Measurements from ENCODE around the gene PHKA2. TPM values are rescaled to one million over a fixed set of nuclear protein-coding genes. Genes with fewer than 3 reads are reported as not detected.
"Not testable (repeated sequence)": the region's sequence is repeated elsewhere in the genome, so short reads cannot be mapped to it uniquely, and the experiment has no call there.

Gene PHKA2
- total and polyA plus RNA-seq, 4 donors, result 14.2 to 34.3 (median 22.8) TPM

- DNase-seq (peak; percentile 83 to 85 (median 83)), ATAC-seq (ENCODE audit: insufficient read depth, low FRiP score) (peak; percentile 93)
- Histone ChIP-seq H3K27me3 (ENCODE audit: control insufficient read depth in 3 of 3, insufficient read depth in 3 of 3, low read length in 2 of 3) (peaks cover 2 to 9% (median 8%) of the 10 kb centered on the region in 3 donors), H3K4me3 (peak overlapping the region; percentile 45), H3K36me3 (ENCODE audit: control insufficient read depth in 4 of 4, insufficient read depth in 4 of 4, low read length in 4 of 4) (peaks cover 0 to 2% (median 0%) of the 10 kb centered on the region in 4 donors), H3K27ac (ENCODE audit: low read depth in 1 of 2, low read length in 1 of 2) (peak overlapping the region; percentile 90 to 98), H3K9me3 (ENCODE audit: control insufficient read depth in 4 of 4, insufficient read depth in 3 of 4, low read length in 3 of 4) (no peaks in the 10 kb centered on the region), H3K9ac (ENCODE audit: insufficient read depth in 1 of 2, low read length in 2 of 2) (peak overlapping the region in 1 of 2 donors; percentile 62), H3K4me1 (ENCODE audit: control insufficient read depth in 5 of 5, insufficient read depth in 5 of 5, low read length in 5 of 5) (peaks cover 0 to 6% (median 0%) of the 10 kb centered on the region in 5 donors)
- WGBS, 2 donors, result 0 to 19% methylated on average over 19 to 71 of the region's 71 CpGs
- TF ChIP-seq CTCF (IDR thresholded peaks at IDR 0.05; ENCODE audit: control extremely low read depth, extremely low read depth), result no peak
These were observed 669 bp upstream of the PHKA2 start for GRCh38 chrX:18984381-18985185.

- no peak overlapping the region for H3K4me3 ChIP-seq
- TF ChIP-seq CTCF (IDR thresholded peaks at IDR 0.05; ENCODE audit: control extremely low read depth, extremely low read depth), result no peak
- H3K27ac ChIP-seq (ENCODE audit: low read depth in 1 of 2, low read length in 1 of 2), result no peak overlapping the region
- no peaks in the 10 kb centered on the region for H3K9me3 ChIP-seq (ENCODE audit: control insufficient read depth in 4 of 4, insufficient read depth in 3 of 4, low read length in 3 of 4)
- H3K4me1 ChIP-seq (ENCODE audit: control insufficient read depth in 5 of 5, insufficient read depth in 5 of 5, low read length in 5 of 5), result peaks cover 0 to 6% (median 0%) of the 10 kb centered on the region in 5 donors
- DNase-seq (no peak), ATAC-seq (ENCODE audit: insufficient read depth, low FRiP score) (no peak)
- H3K27me3 ChIP-seq (ENCODE audit: control insufficient read depth in 3 of 3, insufficient read depth in 3 of 3, low read length in 2 of 3), result peaks cover 2 to 9% (median 8%) of the 10 kb centered on the region in 3 donors
- H3K9ac ChIP-seq (ENCODE audit: insufficient read depth in 1 of 2, low read length in 2 of 2), result no peak overlapping the region
- WGBS, 2 donors, result 77 to 95% methylated on average over 6 of the region's 6 CpGs
- no peaks in the 10 kb centered on the region for H3K36me3 ChIP-seq (ENCODE audit: control insufficient read depth in 4 of 4, insufficient read depth in 4 of 4, low read length in 4 of 4)
These were observed 2.6 kb downstream of the PHKA2 start for GRCh38 chrX:18981124-18981807.

GRCh38 chrX:18980262-18980661 lies 3.7 kb downstream of the PHKA2 start:
- H3K9ac ChIP-seq (ENCODE audit: insufficient read depth in 1 of 2, low read length in 2 of 2); DNase-seq; H3K9me3 ChIP-seq (ENCODE audit: control insufficient read depth in 4 of 4, insufficient read depth in 3 of 4, low read length in 3 of 4); H3K36me3 ChIP-seq (ENCODE audit: control insufficient read depth in 4 of 4, insufficient read depth in 4 of 4, low read length in 4 of 4); ATAC-seq (ENCODE audit: insufficient read depth, low FRiP score); H3K4me3 ChIP-seq; H3K4me1 ChIP-seq (ENCODE audit: control insufficient read depth in 5 of 5, insufficient read depth in 5 of 5, low read length in 5 of 5); H3K27me3 ChIP-seq (ENCODE audit: control insufficient read depth in 3 of 3, insufficient read depth in 3 of 3, low read length in 2 of 3): not testable (repeated sequence)
- WGBS, 2 donors, result 68 to 69% methylated on average over 6 of the region's 6 CpGs
- H3K27ac ChIP-seq (ENCODE audit: low read depth in 1 of 2, low read length in 1 of 2), result peak overlapping the region in 1 of 2 donors; percentile 33

- 88 to 99% methylated on average over 7 of the region's 7 CpGs for WGBS, 2 donors
- DNase-seq, result no peak
- Histone ChIP-seq H3K4me3 (no peak overlapping the region), H3K27ac (ENCODE audit: low read depth in 1 of 2, low read length in 1 of 2) (no peak overlapping the region), H3K9me3 (ENCODE audit: control insufficient read depth in 4 of 4, insufficient read depth in 3 of 4, low read length in 3 of 4) (no peaks in the 10 kb centered on the region), H3K36me3 (ENCODE audit: control insufficient read depth in 4 of 4, insufficient read depth in 4 of 4, low read length in 4 of 4) (no peaks in the 10 kb centered on the region), H3K4me1 (ENCODE audit: control insufficient read depth in 5 of 5, insufficient read depth in 5 of 5, low read length in 5 of 5) (no peaks in the 10 kb centered on the region), H3K27me3 (ENCODE audit: control insufficient read depth in 3 of 3, insufficient read depth in 3 of 3, low read length in 2 of 3) (peaks cover 0 to 15% (median 4%) of the 10 kb centered on the region in 3 donors), H3K9ac (ENCODE audit: insufficient read depth in 1 of 2, low read length in 2 of 2) (no peak overlapping the region)
- ATAC-seq (ENCODE audit: insufficient read depth, low FRiP score), result no peak
- no peak for TF ChIP-seq CTCF (IDR thresholded peaks at IDR 0.05; ENCODE audit: control extremely low read depth, extremely low read depth)
These were observed 8.9 kb downstream of the PHKA2 start for GRCh38 chrX:18974993-18975392.

All from lung (tissue), 12 donors.